Calu3 (cell line): ENCODE measurements around the gene SLC1A5. TPM values are rescaled to one million over a fixed set of nuclear protein-coding genes. Genes with fewer than 3 reads are reported as not detected.

Experiments used
- BruUV-seq: library from RNA; stranded (reverse); fragments of 400-500 nt; replicated peaks from 2 replicates; lab custom pipeline; 2021; lab: Mats Ljungman, UMichigan
- CTCF ChIA-PET: fragments of 300-600 bp; sonication (Branson Sonifier 250); formaldehyde crosslinking; loops from one replicate; lab custom pipeline; 2022; ENCODE audit warnings: antibody characterized with exemption; lab: Charles Lee
- DNase-seq: peaks from one replicate; pipeline ENCODE4 v3.0.0; 2022
- H3K27ac Mint-ChIP-seq: one replicate; pipeline ENCODE4 v1.8.0; 2022; ENCODE audit warnings: mixed read lengths; ENCODE audit not compliant: unreplicated experiment
- H3K27me3 Mint-ChIP-seq: one replicate; pipeline ENCODE4 v1.8.0; 2022; ENCODE audit warnings: mixed read lengths; ENCODE audit not compliant: unreplicated experiment
- H3K36me3 Mint-ChIP-seq: one replicate; pipeline ENCODE4 v1.8.0; 2022; ENCODE audit warnings: mild to moderate bottlenecking, moderate library complexity, mixed read lengths; ENCODE audit not compliant: insufficient read depth, unreplicated experiment
- H3K4me1 Mint-ChIP-seq: one replicate; pipeline ENCODE4 v1.8.0; 2022; ENCODE audit warnings: mild to moderate bottlenecking, low read depth, mixed read lengths; ENCODE audit not compliant: unreplicated experiment
- H3K4me3 Mint-ChIP-seq: one replicate; pipeline ENCODE4 v1.8.0; 2022; ENCODE audit warnings: mild to moderate bottlenecking, low read depth, moderate library complexity, mixed read lengths; ENCODE audit not compliant: unreplicated experiment
- H3K9me3 Mint-ChIP-seq: one replicate; pipeline ENCODE4 v1.8.0; 2022; ENCODE audit warnings: low read depth, mixed read lengths; ENCODE audit not compliant: unreplicated experiment
- CTCF ChIP-seq: fragments of 200-600 bp; IDR thresholded peaks from one replicate; pipeline ENCODE4 v1.8.0; 2022; ENCODE audit warnings: antibody characterized with exemption; ENCODE audit not compliant: unreplicated experiment
- intact Hi-C: fragments of 100-400 bp; cut with micrococcal nuclease; formaldehyde crosslinking; loops from one replicate; pipeline ENCODE4 v1.10.0; 2022; ENCODE audit not compliant: unreplicated experiment
- total RNA-seq: library from RNA; stranded (reverse); gene quantifications from 2 replicates; pipeline ENCODE4 v1.2.3, GENCODE V29; 2022

SLC1A5 gene
- total RNA-seq, 1 experiment from 2014 or later = 250 TPM

- no peaks in the 10 kb centered on the region for H3K27me3 Mint-ChIP-seq
- H3K27ac Mint-ChIP-seq = peak overlapping the region; percentile 83
- TSS peak; percentile 79 for BruUV-seq
- peaks cover 75% of the 10 kb centered on the region for H3K36me3 Mint-ChIP-seq
- H3K4me3 Mint-ChIP-seq = peak overlapping the region; percentile 82
- peaks cover 34% of the 10 kb centered on the region for H3K4me1 Mint-ChIP-seq
- TF ChIP-seq CTCF = no peak
- DNase-seq = peak; percentile 78
- H3K9me3 Mint-ChIP-seq = no peaks in the 10 kb centered on the region
- CTCF ChIA-PET = interaction anchor here (0.6 to 2.0 kb wide), 6 partner anchors 23 to 90 kb away, joined by 3 to 10 read pairs (median 4); no protein-coding TSS in a partner anchor
- intact Hi-C loops = loop anchor here (2.0 kb wide), 1 partner anchor 53 kb away; no protein-coding TSS in a partner anchor
Measured at GRCh38 chr19:46787331-46788261, 798 bp downstream of the SLC1A5 start.

DNA sequence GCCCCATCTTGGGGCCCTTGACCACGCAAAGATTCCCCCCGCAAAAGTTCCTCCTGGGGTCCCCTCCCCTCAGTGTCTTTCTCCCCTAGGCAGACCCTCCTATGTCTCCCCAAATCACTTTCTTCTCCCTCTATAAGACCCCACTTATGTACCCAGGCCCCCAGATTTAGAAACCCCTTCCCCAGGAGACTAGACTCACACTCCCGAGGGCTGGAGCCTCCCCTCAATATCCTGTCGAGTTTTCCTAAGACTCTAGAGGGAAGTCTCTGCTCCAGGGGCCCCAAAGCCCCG, 1.4 kb downstream of the SLC1A5 start:
- Mint-ChIP-seq H3K27me3 (no peaks in the 10 kb centered on the region), H3K4me1 (peaks cover 40% of the 10 kb centered on the region), H3K9me3 (no peaks in the 10 kb centered on the region), H3K36me3 (peaks cover 81% of the 10 kb centered on the region), H3K27ac (peak overlapping the region; percentile 83), H3K4me3 (peak overlapping the region; percentile 82)
- TF ChIP-seq CTCF = no peak
- BruUV-seq = no TSS peak
- DNase-seq = no peak
- intact Hi-C loops = no loop called here
- CTCF ChIA-PET = interaction anchor here (0.9 to 1.0 kb wide), 2 partner anchors 29 to 53 kb away, joined by 3 to 4 read pairs; no protein-coding TSS in a partner anchor

- intact Hi-C loops = no loop called here
- no TSS peak for BruUV-seq
Measured at GRCh38 chr19:46786236-46787039, 2.0 kb downstream of the SLC1A5 start.

More at GRCh38 chr19:46786236-46787039, 2.0 kb downstream of the SLC1A5 start:
- Mint-ChIP-seq H3K4me1 (peaks cover 45% of the 10 kb centered on the region), H3K36me3 (peaks cover 87% of the 10 kb centered on the region), H3K27ac (peak overlapping the region; percentile 83), H3K27me3 (no peaks in the 10 kb centered on the region), H3K9me3 (no peaks in the 10 kb centered on the region), H3K4me3 (peak overlapping the region; percentile 82)
- peak; percentile 69 for DNase-seq
- TF ChIP-seq CTCF = no peak
- CTCF ChIA-PET = interaction anchor here (0.5 to 1.0 kb wide), 4 partner anchors 9 to 73 kb away, joined by 3 to 5 read pairs (median 4); no protein-coding TSS in a partner anchor
